Esophagus muscularis mucosa (tissue), 3 donors: ENCODE data around the gene TTBK1.

ENCODE experiments used
- CTCF ChIP-seq, 3 experiments: fragments of 200-600 bp in 2 of 3; fragments of 450-650 bp in 1 of 3; sonication (generic) in 2 of 3; IDR thresholded peaks; one replicate each; pipeline ENCODE4 v1.5.1; 2017 to 2019; ENCODE audit warnings: antibody characterized with exemption in 3 of 3, mild to moderate bottlenecking in 2 of 3, moderate library complexity in 1 of 3
- POLR2A ChIP-seq: fragments of 450-650 bp; IDR thresholded peaks from one replicate; pipeline ENCODE4 v1.6.1; 2017; ENCODE audit warnings: antibody characterized with exemption, moderate library complexity, mild to moderate bottlenecking, low read depth

DNA sequence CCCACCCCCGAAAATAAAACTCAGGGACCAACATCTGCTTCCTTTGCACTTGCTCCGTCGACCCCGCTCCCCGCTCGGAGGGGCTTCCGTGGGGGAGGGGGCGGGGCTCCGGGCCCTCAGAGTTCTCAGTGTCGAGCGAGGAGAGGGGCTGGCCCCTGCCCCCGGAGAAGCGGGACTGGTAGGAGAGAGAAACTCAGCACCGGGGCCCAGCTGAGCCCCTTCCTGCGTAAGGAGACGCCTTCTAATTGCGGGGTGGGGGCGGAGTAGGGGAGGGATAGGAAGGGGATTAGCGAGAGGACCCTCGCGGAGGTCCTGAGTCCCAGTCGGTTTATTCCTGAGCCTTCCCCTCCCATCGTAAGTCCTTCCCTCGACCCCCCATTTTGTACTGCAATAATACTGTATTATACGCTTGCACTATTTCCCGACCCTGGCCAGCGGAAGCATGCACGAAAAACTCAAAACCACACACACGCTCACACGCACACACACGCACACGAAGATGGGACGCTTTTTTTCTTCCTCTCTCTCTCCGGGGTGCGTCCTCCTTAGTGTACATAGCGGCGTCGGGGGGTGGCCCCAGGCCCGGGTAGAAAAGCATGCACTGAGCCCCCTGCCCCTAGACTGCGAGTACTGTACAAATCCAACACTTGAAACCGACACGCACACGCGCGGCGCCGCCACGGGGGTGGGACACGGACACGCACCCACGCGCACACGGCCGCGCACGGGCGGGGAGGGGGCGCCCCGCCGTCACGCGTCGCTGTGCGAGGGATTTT is 32.7 kb downstream of the TTBK1 start:
- TF ChIP-seq CTCF (IDR thresholded peaks at IDR 0.05) (no peak), POLR2A (no peak)
